GM12801 (cell line): Measurements from ENCODE around the gene PARP6.

Experiments used
- CTCF ChIP-seq: IDR thresholded peaks from one replicate; pipeline ENCODE4 v1.5.1; 2011; ENCODE audit warnings: control low read depth; ENCODE audit not compliant: insufficient read length; ENCODE audit errors: extremely low read depth

The PARP6 gene

GRCh38 chr15:72202302-72202701 lies 70.1 kb downstream of the PARP6 start:
- TF ChIP-seq CTCF: no peak

DNA sequence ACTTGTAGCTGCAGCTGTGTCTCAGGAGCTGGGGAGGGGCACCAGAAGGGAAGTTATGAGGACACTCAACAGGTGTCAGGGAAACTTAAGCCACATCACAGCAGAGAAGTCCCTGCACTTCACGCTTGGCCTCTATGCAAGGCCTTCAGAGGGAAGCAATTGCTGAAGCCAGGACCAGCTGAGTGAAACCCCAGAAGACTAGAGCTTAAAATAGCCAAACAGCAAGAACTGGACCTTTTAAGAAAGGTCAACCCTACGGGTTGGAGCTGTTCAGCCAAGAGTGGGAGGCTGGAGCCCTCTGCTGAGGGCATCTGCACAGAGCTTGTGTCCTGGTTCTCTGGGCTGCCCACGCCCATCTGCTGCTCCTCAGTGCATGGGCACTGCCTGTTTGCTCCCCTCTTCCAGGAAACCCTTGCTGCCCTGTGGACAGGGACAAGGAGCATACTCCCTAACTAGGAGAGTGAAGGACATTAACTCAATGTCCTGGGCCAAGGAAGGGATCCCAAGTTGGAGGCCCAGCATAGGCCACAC lies 70.9 kb downstream of the PARP6 start:
- no peak for TF ChIP-seq CTCF

GRCh38 chr15:72200395-72201237 lies 71.7 kb downstream of the PARP6 start:
- TF ChIP-seq CTCF: no peak

DNA sequence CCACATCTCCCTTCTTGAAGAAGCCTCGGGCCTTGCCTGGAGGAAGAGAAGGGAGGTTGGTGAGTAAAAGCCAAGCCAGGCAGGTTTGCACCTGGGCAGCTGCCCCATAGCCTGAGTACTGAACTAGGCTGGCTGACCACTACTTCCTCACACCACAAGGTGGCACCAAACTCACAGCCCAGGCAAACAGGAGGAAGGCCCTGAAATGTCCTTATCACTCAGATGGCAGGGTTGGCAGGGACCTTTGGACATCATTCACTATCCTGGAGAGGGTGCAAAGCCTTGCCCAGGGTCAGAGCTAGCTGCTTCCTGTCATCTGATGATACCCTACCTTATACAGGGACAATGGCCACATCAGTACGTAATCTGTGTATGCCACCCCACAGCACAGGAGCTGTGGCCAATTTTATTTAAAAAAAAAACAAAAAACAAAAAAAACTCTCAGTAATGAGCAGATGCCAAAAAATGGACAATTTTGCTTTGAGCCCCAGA lies 72.6 kb downstream of the PARP6 start:
- TF ChIP-seq CTCF: no peak

- no peak for TF ChIP-seq CTCF
Measured at GRCh38 chr15:72199205-72199515, 73.2 kb downstream of the PARP6 start.

DNA sequence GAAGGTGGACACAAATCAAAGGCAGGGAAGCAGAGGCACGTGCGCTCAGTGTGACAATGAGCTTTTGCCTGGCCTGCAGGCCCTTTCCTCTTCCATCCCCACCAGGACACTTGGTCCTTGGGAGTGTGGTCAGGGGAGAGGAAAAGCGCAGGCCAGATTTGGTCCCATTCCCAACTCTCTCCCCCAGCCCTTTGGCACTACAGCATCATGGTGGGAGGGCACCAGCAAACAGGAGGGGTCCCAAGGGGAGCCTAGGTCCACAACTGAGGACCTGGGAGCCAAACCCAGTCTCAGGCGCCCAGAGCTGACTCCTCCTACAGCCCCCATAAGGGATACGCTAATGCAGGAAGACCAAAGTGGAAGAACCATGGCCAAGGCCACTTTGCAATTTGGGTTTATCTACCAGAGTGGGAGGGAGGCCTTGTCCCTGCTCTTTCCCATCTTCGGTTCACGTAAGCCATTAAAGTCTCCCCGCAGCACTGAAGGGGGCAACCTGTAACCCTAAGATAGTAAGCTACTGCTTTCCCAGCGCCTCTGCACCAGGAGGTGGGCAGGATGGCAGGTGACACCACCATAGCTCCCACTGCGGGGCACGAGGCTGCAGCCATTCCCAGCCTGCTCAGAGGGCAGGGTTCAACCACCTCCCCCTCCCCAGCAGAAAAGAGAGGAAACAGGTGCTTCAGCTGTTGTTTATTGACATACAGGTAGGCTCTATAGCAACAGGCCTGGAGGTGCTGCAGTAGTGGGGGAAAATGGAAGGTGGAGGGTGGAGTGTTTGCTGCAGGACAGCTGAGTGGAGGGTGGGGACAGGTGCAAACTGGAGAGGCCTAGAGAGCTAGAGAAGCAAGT lies 73.8 kb downstream of the PARP6 start:
- no peak for TF ChIP-seq CTCF
